A673 (cell line): ENCODE results near the gene TRIM72. TPM values are rescaled to one million over a fixed set of nuclear protein-coding genes. Genes with fewer than 3 reads are reported as not detected.

Experiments used
- BruUV-seq: library from RNA; stranded (reverse); fragments of 400-500 nt; replicated peaks from 2 replicates; lab custom pipeline; 2021; lab: Mats Ljungman, UMichigan
- CTCF ChIA-PET: fragments of 300-600 bp; sonication (Branson Sonifier 250); formaldehyde crosslinking; loops from one replicate; lab custom pipeline; 2022; ENCODE audit warnings: antibody characterized with exemption; lab: Charles Lee
- POLR2A ChIA-PET: fragments of 300-600 bp; sonication (Branson Sonifier 250); formaldehyde crosslinking; loops from one replicate; lab custom pipeline; 2022; ENCODE audit warnings: antibody characterized with exemption; ENCODE audit not compliant: low non-redundant PET; lab: Charles Lee
- DNase-seq: peaks from one replicate; pipeline ENCODE4 v3.0.0-alpha.2; 2015; ENCODE audit warnings: low spot score
- H3K27ac ChIP-seq: fragments of 200-600 bp; sonication (generic); 2 replicates; pipeline ENCODE4 v1.5.1; 2016; ENCODE audit warnings: mixed run types, low read depth, mild to moderate bottlenecking, mixed read lengths, antibody characterized with exemption, low read length; ENCODE audit not compliant: poor library complexity, severe bottlenecking
- H3K27me3 ChIP-seq: fragments of 200-600 bp; sonication (generic); replicated peaks from 2 replicates; pipeline ENCODE4 v1.6.1; 2017; ENCODE audit warnings: mixed run types, low read depth, mild to moderate bottlenecking, mixed read lengths, antibody characterized with exemption, low read length; ENCODE audit not compliant: insufficient read depth, poor library complexity
- H3K36me3 ChIP-seq: fragments of 200-600 bp; sonication (generic); 2 replicates; pipeline ENCODE4 v1.6.1; 2016; ENCODE audit warnings: mixed run types, mild to moderate bottlenecking, mixed read lengths, antibody characterized with exemption, low read length; ENCODE audit not compliant: insufficient read depth, poor library complexity, severe bottlenecking
- H3K4me1 ChIP-seq: fragments of 200-600 bp; sonication (generic); 2 replicates; pipeline ENCODE4 v1.6.1; 2017; ENCODE audit warnings: mixed run types, mild to moderate bottlenecking, mixed read lengths, antibody characterized with exemption, low read length; ENCODE audit not compliant: insufficient read depth, poor library complexity, severe bottlenecking
- H3K4me3 ChIP-seq: fragments of 200-600 bp; sonication (generic); 2 replicates; pipeline ENCODE4 v1.5.1; 2016; ENCODE audit warnings: low read depth, mixed run types, mild to moderate bottlenecking, mixed read lengths, low read length; ENCODE audit not compliant: poor library complexity, severe bottlenecking
- H3K9me3 ChIP-seq: fragments of 200-600 bp; sonication (generic); 2 replicates; pipeline ENCODE4 v1.6.1; 2016; ENCODE audit warnings: mixed run types, low read depth, mild to moderate bottlenecking, mixed read lengths, antibody characterized with exemption, low read length; ENCODE audit not compliant: poor library complexity, severe bottlenecking
- CTCF ChIP-seq: fragments of 300-800, 200-600 bp; sonication (generic); conservative IDR thresholded peaks from 2 replicates; pipeline ENCODE4 v1.5.1; 2017; ENCODE audit warnings: low read depth, mild to moderate bottlenecking, antibody characterized with exemption, low read length, moderate library complexity, mixed read lengths
- EZH2 ChIP-seq: fragments of 200-600 bp; sonication (generic); IDR thresholded peaks from 2 replicates; pipeline ENCODE4 v1.6.1; 2017; ENCODE audit warnings: borderline replicate concordance, low read depth, mild to moderate bottlenecking, mixed read lengths, antibody characterized with exemption, low read length; ENCODE audit not compliant: poor library complexity, severe bottlenecking
- intact Hi-C: fragments of 100-400 bp; cut with micrococcal nuclease; formaldehyde crosslinking; loops from one replicate; pipeline ENCODE4 v1.10.0; 2022; ENCODE audit not compliant: unreplicated experiment
- total RNA-seq: library from RNA; stranded (reverse); gene quantifications from 2 replicates; pipeline ENCODE4 v1.2.3, GENCODE V29; 2021

The TRIM72 gene
- total RNA-seq, 1 experiment from 2014 or later: 0.04 TPM

GRCh38 chr16:31201582-31202413, 12.1 kb upstream of the TRIM72 start:
- CTCF ChIA-PET: no interaction called here

GRCh38 chr16:31202414-31203375, 11.2 kb upstream of the TRIM72 start, which contains the start of gene PYCARD:
Gene PYCARD (minus strand): TSS chr16:31202760. CDS start chr16:31202690, 70 bp downstream.
- BruUV-seq: no TSS peak
- Histone ChIP-seq H3K27me3 (peaks cover 9% of the 10 kb centered on the region), H3K36me3 (no peaks in the 10 kb centered on the region), H3K4me1 (no peaks in the 10 kb centered on the region), H3K4me3 (peak within 1 kb of the TSS; percentile 49), H3K27ac (no peak within 1 kb of the TSS), H3K9me3 (no peaks in the 10 kb centered on the region)
- intact Hi-C loops: loop anchor here (5.0 kb wide), 2 partner anchors 240 to 665 kb away; partner anchors contain the start of gene ZNF843
- DNase-seq: no peak
- POLR2A ChIA-PET: interaction anchor here (0.6 kb wide), 1 partner anchor 83 kb away, joined by 10 read pairs; no protein-coding TSS in a partner anchor
- TF ChIP-seq EZH2 (no peak), CTCF (no peak)
- CTCF ChIA-PET: interaction anchor here (0.7 kb wide), 1 partner anchor 180 kb away, joined by 7 read pairs; no protein-coding TSS in a partner anchor

More at GRCh38 chr16:31201582-31202413, 12.1 kb upstream of the TRIM72 start:
- Histone ChIP-seq H3K27me3 (peaks cover 9% of the 10 kb centered on the region), H3K4me1 (no peaks in the 10 kb centered on the region), H3K27ac (no peak overlapping the region), H3K4me3 (peak overlapping the region; percentile 49), H3K36me3 (peaks cover 2% of the 10 kb centered on the region), H3K9me3 (no peaks in the 10 kb centered on the region)
- intact Hi-C loops: loop anchor here (5.0 kb wide), 2 partner anchors 241 to 666 kb away; partner anchors contain the start of gene ZNF843
- DNase-seq: no peak
- TF ChIP-seq CTCF: no peak
- no peak for TF ChIP-seq EZH2
- no TSS peak for BruUV-seq
- POLR2A ChIA-PET: no interaction called here
